ENCODE measurements around the gene NRIP1. TPM values are rescaled to one million over a fixed set of nuclear protein-coding genes. Genes with fewer than 3 reads are reported as not detected.

NRIP1 gene
- total and polyA plus RNA-seq, 8 donors: 22.6 to 30.5 (median 27.6) TPM

DNA sequence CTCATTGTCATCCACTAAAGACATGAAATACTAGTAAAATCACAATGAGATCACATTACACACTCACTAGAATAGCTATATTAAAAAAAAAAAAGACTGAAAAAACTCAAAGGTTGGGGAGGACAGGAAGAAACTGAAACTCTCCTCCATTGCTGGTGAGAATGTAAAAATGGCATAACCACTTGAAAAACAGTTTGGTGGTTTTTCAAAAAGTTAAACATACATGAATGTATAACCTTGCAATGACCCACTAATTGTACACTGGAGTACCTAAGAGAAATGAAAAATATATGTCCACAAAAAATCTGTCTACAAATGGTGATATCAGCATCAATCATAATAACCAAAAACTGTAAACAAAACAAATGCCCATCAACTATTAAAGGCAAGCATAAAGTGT, 44.0 kb downstream of the NRIP1 start:
- TF ChIP-seq, protein P1, sequence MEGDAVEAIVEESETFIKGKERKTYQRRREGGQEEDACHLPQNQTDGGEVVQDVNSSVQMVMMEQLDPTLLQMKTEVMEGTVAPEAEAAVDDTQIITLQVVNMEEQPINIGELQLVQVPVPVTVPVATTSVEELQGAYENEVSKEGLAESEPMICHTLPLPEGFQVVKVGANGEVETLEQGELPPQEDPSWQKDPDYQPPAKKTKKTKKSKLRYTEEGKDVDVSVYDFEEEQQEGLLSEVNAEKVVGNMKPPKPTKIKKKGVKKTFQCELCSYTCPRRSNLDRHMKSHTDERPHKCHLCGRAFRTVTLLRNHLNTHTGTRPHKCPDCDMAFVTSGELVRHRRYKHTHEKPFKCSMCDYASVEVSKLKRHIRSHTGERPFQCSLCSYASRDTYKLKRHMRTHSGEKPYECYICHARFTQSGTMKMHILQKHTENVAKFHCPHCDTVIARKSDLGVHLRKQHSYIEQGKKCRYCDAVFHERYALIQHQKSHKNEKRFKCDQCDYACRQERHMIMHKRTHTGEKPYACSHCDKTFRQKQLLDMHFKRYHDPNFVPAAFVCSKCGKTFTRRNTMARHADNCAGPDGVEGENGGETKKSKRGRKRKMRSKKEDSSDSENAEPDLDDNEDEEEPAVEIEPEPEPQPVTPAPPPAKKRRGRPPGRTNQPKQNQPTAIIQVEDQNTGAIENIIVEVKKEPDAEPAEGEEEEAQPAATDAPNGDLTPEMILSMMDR (IDR thresholded peaks at IDR 0.05): no peak
- DNase-seq (no peak), ATAC-seq (no peak)
- Histone ChIP-seq H3K4me3 (no peak overlapping the region), H3K27me3 (no peaks in the 10 kb centered on the region), H3K36me3 (no peaks in the 10 kb centered on the region), H3K27ac (no peak overlapping the region), H3K4me1 (no peaks in the 10 kb centered on the region), H3K9me3 (no peaks in the 10 kb centered on the region)
- intact Hi-C loops (cut with DNase I): no loop called here

DNA sequence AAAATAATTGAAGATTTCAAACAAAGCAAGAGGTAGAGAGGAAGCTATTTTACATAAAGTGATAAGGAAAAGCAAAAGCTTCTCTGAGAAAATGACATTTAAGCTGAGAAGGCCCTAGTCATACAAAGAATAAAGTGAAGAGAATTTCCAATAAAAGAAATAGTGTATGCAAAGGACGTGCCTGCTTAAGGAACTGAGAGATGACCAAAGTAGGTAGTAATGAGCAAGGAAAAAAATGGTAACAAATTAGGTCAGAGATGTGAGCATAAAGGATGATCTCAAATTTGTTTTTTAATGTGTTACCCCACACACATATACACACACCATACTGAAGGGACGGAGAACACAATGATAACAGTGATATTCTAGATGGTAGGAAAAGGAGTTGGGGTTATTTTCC, 46.4 kb downstream of the NRIP1 start:
- TF ChIP-seq, protein P1 (IDR thresholded peaks at IDR 0.05): no peak
- no peak for ATAC-seq
- Histone ChIP-seq H3K9me3 (no peaks in the 10 kb centered on the region), H3K27me3 (no peaks in the 10 kb centered on the region), H3K4me3 (no peak overlapping the region), H3K27ac (no peak overlapping the region), H3K36me3 (no peaks in the 10 kb centered on the region), H3K4me1 (no peaks in the 10 kb centered on the region)
- no peak for DNase-seq
- intact Hi-C loops (cut with DNase I): no loop called here

DNA sequence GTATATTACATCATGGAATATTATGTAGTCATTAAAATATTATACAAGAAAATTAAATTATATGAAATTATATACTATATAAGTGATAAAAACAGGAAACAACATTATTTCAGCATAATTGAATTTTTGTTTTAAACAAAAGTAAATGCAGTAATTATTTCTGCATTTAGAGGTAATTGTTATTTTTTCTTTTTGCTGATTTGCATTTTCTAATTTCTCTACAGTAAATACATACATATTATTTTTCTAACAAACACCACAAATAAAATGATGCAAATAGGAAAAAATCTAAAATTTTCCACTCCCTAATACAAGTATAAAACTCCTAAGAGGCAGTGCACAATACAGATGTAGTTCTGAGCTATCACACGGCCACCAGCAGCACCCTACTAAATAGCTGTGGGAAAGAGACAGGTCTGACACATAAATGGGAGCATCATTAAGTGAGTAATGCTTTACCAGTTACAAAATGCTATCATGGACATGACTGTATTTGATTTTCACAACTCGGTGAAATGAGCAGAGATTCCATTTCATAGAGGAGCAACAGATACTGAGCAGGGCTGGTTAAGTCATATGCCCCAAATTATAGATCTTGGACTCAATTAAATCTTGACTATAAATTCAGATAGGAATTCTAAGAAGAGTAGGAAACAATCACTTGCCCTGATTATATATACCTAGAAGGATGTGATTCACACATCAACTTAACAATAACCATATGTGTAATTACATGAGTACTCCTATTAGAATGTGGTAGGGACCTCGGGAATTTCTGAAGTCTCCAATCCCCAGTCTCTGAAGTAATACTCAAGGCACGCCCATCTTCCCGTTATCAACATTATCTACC, 49.0 kb downstream of the NRIP1 start:
- Histone ChIP-seq H3K4me1 (no peaks in the 10 kb centered on the region), H3K9me3 (no peaks in the 10 kb centered on the region), H3K4me3 (no peak overlapping the region), H3K36me3 (no peaks in the 10 kb centered on the region), H3K27ac (no peak overlapping the region), H3K27me3 (no peaks in the 10 kb centered on the region)
- DNase-seq (no peak), ATAC-seq (no peak)
- TF ChIP-seq, protein P1 (IDR thresholded peaks at IDR 0.05): no peak
- intact Hi-C loops (cut with DNase I): no loop called here

DNA sequence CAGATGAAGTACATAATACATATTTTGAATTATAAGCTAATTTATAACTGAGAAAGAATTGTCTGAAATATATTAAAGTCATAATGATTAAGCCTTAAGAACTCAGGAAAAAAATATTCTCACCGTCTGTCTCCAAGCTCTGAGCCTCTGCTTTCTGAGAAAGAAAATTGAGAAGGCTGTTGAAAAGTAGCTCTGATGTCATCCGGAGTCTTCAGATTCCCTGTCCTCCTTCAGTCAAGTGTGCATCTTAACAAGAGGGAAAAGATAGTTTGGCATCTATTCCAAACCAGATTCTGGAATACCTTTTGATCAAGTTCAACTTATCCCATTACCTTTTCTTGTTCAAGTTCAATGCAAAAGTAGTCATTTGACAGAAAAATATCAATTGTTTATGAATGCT, 50.6 kb downstream of the NRIP1 start:
- DNase-seq (no peak), ATAC-seq (no peak)
- no peaks in the 10 kb centered on the region for H3K4me1 ChIP-seq
- H3K36me3 ChIP-seq: no peaks in the 10 kb centered on the region
- H3K4me3 ChIP-seq: no peak overlapping the region
- no peak overlapping the region for H3K27ac ChIP-seq
- H3K9me3 ChIP-seq: no peaks in the 10 kb centered on the region
- H3K27me3 ChIP-seq: no peaks in the 10 kb centered on the region
- intact Hi-C loops (cut with DNase I): no loop called here
- TF ChIP-seq, protein P1 (IDR thresholded peaks at IDR 0.05): no peak

DNA sequence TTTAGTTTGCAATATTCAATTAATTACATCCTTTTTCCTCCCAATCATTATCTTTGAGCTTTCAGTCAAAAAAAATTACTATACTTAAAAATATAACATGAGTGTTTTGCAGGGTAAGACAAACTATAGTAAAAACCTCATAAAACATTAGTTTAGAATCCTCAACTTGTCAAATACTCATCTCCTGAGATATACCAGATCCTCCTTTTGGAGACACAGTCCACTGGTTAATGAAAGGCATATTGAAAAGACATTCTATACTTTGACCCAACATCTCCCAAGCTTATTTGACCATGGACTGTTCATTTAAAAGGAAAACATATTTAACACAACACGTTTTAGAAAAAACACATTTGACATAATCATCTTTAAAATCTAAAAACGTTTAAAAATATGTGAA, 52.8 kb downstream of the NRIP1 start:
- Histone ChIP-seq H3K36me3 (no peaks in the 10 kb centered on the region), H3K4me1 (no peaks in the 10 kb centered on the region), H3K27ac (no peak overlapping the region), H3K4me3 (no peak overlapping the region), H3K27me3 (no peaks in the 10 kb centered on the region), H3K9me3 (no peaks in the 10 kb centered on the region)
- DNase-seq (no peak), ATAC-seq (no peak)
- intact Hi-C loops (cut with DNase I): no loop called here
- TF ChIP-seq, protein P1 (IDR thresholded peaks at IDR 0.05): no peak
